Epithelial cell of prostate (primary cell): ENCODE measurements around the gene GNAS-AS1.

Experiments used
- DNase-seq: peaks from one replicate; pipeline ENCODE4 v3.0.0-alpha.2; 2011; ENCODE audit warnings: low read depth, low spot score
- H3K27ac ChIP-seq: fragments of 450-650 bp; 2 replicates; pipeline ENCODE4 v1.5.1; 2017; ENCODE audit warnings: mild to moderate bottlenecking

The GNAS-AS1 gene

GRCh38 chr20:58888103-58888502 is 37.4 kb upstream of the GNAS-AS1 start:
- no peak for DNase-seq
- H3K27ac ChIP-seq, result peak overlapping the region; percentile 81

GRCh38 chr20:58886546-58886945 is 35.8 kb upstream of the GNAS-AS1 start:
- no peak for DNase-seq
- no peak overlapping the region for H3K27ac ChIP-seq

DNA sequence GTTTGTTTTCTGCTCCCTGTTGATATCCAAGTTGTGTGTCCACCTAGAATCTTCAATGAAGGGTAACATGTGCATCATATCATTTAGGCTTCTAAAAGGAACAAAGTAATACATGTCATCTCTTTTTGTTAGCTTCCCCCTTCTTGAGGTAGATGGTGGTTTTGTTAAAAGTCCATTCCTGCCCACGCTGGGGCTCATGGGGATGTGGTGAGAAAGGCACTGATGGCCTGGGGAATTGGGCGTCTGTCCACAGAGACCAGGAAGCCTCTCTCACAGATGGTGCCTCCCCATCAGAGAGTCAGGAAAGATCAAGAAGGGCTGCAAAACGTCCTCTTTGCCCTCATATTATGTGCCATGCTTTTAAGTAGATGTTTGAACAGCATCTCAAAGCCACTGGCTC is 34.3 kb upstream of the GNAS-AS1 start:
- no peak for DNase-seq
- H3K27ac ChIP-seq, result no peak overlapping the region

DNA sequence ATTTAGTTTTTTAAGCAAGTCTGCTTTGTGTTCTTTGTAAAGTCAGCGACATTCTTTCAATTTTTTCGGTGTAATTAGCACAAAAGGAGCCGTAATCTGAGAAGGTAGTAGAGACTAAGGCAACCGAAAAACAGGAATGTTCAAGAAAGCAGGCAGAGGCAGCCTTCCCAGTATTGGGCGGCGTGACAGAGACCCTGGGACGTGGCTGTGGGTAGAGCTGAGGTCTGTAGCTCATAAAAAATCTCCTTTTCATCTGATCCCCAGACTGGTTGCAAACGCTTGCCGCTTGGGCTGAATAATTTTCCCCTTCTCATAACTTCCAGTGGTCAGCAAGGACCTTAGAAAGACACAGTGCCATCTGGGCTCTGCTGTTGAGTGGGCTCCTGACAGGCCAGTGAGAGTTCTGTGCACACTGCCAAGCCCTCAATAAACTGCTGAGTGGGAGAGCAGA is 32.6 kb upstream of the GNAS-AS1 start:
- H3K27ac ChIP-seq, result no peak overlapping the region
- no peak for DNase-seq

- H3K27ac ChIP-seq, result no peak overlapping the region
- DNase-seq, result no peak
These were observed 32.0 kb upstream of the GNAS-AS1 start for GRCh38 chr20:58882704-58883089.

- DNase-seq, result no peak
- no peak overlapping the region for H3K27ac ChIP-seq
These were observed 30.5 kb upstream of the GNAS-AS1 start for GRCh38 chr20:58880994-58881752.

- DNase-seq, result no peak
- no peak overlapping the region for H3K27ac ChIP-seq
These were observed 29.7 kb upstream of the GNAS-AS1 start for GRCh38 chr20:58880441-58880840.

GRCh38 chr20:58878399-58878798 is 27.7 kb upstream of the GNAS-AS1 start:
- no peak overlapping the region for H3K27ac ChIP-seq
- no peak for DNase-seq

DNA sequence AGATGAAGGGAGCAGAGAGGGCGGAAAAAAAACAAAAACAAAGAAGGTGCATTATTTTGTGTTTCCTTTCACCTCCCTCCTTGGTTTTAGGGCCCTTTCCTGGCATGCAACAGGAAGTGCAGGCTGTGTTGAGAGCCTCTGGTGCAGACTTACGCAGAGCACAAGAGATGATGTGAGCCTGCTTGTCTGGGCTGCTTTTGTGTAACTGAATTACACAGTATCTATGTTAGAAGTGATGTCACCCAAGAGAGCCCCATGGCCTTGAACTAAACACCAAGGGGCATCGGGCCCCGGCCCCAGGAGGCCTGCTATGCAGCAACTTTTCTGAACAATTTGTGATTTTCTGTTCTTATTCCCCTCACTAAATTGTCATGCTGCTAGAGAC is 27.3 kb upstream of the GNAS-AS1 start:
- H3K27ac ChIP-seq, result no peak overlapping the region
- no peak for DNase-seq

DNA sequence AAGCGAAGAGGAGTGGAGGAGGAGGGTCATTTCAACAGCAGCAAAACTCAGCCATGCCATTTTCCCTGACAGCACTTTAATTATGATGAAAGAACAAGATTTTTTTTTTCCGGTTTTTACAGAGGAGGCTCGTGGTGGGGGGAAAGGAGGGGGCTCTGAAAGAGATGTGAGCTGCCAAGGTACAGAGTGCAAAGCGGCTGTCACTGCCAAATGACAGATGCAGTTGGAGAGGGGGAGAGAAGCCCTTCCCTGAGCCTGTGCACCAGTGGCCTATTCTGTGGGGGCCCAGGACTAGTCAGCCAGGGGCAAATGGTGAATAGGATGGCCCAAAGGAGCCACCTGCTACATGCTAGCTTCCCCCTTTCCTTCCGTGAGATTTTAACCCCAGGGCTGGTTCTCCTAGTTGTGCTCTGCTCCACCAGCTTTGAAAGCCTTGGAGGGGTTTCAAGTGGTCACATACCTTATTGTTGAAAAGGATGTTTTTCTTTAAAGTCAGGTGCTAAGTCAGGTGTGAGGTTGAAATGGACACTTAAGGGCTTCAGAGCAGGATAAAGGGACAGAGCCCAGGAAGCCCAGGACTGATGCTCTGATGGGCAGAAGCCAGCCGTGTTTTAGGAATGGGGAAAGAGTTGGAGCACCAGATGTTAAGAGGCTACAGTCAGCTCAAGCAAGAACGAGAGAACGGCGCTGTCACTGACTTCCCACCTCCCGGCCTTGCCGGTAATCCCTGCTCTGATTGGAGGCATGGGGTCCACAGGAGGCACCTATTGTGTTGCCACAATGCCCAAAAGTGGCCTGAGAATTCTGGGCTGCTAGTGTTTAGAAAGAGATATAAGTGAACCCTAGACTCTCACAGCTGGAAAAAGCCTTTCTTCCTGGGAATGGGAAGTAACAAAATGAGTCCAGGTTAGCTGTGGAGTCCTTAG is 26.6 kb upstream of the GNAS-AS1 start:
- no peak for DNase-seq
- H3K27ac ChIP-seq, result no peak overlapping the region

- H3K27ac ChIP-seq, result no peak overlapping the region
- no peak for DNase-seq
These were observed 25.7 kb upstream of the GNAS-AS1 start for GRCh38 chr20:58876437-58876836.

DNA sequence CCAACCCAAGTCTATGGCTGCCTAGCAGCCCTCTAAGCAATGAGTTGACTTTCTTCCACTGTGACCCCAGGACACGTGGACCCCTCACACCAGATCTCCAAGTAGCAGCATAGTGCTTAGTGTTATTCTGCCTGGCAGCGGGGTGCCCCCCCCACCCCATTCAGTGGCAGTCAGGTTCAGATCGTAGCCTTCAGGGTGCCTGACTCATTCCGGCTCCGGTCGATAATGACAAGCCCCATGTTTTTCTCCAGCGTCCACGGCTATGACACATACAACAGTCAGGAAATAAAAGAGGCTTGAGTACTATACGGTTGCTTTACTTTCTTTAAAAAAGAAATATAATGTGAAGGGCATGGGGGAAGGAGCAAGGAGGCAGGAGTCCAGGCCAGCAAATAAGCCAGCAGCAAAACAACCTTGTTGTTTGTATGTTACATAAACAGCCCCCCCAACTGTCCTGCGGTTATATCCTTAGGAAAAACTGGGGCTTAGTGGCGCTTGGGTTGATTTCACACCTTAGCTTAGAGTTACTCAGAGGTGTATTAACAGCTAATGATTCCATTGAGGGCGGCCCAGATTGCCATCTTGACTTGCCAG is 24.9 kb upstream of the GNAS-AS1 start:
- DNase-seq, result no peak

GRCh38 chr20:58875111-58875510 is 24.4 kb upstream of the GNAS-AS1 start:
- no peak overlapping the region for H3K27ac ChIP-seq
- no peak for DNase-seq

More for the DNA sequence above, 24.9 kb upstream of the GNAS-AS1 start:
- H3K27ac ChIP-seq, result no peak overlapping the region

DNA sequence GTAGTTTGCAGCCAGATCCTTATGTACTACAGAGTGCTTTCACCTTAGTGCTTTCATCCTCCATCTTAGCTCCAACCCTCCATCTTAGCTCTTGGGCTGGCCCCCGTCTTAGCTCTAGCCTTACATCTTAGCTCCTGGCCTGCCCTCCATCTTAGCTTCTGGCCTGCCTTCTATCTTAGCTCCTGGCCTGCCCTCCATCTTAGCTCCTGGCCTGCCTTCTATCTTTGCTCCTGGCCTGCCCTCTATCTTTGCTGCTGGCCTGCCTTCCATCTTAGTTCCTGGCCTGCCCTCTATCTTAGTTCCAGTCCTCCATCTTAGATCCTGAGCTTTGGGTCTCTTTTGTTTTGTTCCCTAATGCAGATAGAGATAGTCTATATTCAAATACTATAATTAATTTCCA is 23.8 kb upstream of the GNAS-AS1 start:
- no peak overlapping the region for H3K27ac ChIP-seq
- DNase-seq, result no peak

GRCh38 chr20:58871533-58872102 is 20.9 kb upstream of the GNAS-AS1 start:
- no peak for DNase-seq
- H3K27ac ChIP-seq, result no peak overlapping the region

DNA sequence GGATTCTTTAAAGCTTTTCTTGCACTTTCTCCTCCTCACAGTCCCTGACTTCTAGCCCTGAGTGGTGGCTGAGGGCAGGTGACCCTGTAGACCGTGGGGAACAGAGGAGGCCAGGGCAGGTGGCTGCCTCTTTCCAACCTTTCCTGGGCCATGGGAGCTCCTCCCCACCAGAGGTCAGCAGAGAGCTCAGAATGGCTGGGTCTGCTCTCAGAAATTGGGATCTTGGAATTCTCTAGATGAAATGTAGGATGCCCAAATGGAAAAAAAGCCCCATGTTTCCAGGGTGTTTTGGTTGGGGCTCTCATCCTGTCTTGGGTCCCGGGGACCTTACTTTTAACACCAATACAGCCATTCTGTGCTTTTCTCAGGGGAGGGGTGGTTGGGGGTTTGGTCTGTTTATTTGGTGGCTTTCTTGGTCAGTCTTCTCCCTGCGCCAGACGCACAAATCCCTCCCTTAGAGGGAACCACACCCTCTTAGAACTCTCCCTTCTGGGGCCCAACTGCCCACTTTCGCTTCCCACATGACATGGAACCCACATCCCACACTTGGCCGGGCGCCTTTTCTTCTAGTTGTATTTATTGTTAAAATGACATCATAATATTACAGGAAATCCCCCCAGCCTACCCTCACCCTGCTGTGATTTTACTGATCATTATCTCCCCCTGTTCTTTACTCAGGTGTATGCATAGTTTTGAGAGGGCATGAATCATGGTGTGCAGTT is 19.8 kb upstream of the GNAS-AS1 start:
- no peak for DNase-seq

GRCh38 chr20:58869662-58870227 is 19.0 kb upstream of the GNAS-AS1 start:
- no peak overlapping the region for H3K27ac ChIP-seq
- no peak for DNase-seq

More for the DNA sequence above, 19.8 kb upstream of the GNAS-AS1 start:
- no peak overlapping the region for H3K27ac ChIP-seq

- no peak overlapping the region for H3K27ac ChIP-seq
- DNase-seq, result no peak
These were observed 18.1 kb upstream of the GNAS-AS1 start for GRCh38 chr20:58868795-58869194.

- H3K27ac ChIP-seq, result no peak overlapping the region
- no peak for DNase-seq
These were observed 16.5 kb upstream of the GNAS-AS1 start for GRCh38 chr20:58867211-58867610.

- no peak for DNase-seq
- no peak overlapping the region for H3K27ac ChIP-seq
These were observed 15.1 kb upstream of the GNAS-AS1 start for GRCh38 chr20:58865843-58866242.
